Measurements from ENCODE around the gene TMED6.

DNA sequence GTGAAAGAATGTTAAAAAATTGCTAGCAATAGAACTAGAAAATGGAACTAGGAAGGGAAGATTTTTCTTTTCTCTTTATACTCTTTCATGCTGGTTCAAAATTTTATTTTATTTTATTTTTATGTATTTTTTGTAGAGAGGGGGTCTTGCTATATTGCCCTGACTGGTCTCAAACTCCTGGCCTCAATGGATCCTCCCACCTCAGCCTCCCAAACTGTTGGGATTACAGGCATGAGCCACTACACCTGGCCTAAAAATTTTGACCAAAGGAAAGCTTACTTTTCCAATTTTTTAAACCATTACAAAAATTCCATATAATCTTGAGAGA is 44.2 kb upstream of the TMED6 start:
- TF ChIP-seq POLR2A (IDR thresholded peaks at IDR 0.05; ENCODE audit: low read length) (no peak), GATA1 (IDR thresholded peaks at IDR 0.05; ENCODE audit: low read depth, low read length) (no peak)
